DMS53 treated with DMSO at 0.1 percent for 48 hours (cell line): ENCODE results near the gene GOSR1.
"Not testable (repeated sequence)": the region's sequence is repeated elsewhere in the genome, so short reads cannot be mapped to it uniquely, and the experiment has no call there.

Source experiments
- DNase-seq: peaks from one replicate; lab custom pipeline; 2025; ENCODE audit not compliant: unreplicated experiment; lab: John Stamatoyannopoulos, UW

The GOSR1 gene

DNA sequence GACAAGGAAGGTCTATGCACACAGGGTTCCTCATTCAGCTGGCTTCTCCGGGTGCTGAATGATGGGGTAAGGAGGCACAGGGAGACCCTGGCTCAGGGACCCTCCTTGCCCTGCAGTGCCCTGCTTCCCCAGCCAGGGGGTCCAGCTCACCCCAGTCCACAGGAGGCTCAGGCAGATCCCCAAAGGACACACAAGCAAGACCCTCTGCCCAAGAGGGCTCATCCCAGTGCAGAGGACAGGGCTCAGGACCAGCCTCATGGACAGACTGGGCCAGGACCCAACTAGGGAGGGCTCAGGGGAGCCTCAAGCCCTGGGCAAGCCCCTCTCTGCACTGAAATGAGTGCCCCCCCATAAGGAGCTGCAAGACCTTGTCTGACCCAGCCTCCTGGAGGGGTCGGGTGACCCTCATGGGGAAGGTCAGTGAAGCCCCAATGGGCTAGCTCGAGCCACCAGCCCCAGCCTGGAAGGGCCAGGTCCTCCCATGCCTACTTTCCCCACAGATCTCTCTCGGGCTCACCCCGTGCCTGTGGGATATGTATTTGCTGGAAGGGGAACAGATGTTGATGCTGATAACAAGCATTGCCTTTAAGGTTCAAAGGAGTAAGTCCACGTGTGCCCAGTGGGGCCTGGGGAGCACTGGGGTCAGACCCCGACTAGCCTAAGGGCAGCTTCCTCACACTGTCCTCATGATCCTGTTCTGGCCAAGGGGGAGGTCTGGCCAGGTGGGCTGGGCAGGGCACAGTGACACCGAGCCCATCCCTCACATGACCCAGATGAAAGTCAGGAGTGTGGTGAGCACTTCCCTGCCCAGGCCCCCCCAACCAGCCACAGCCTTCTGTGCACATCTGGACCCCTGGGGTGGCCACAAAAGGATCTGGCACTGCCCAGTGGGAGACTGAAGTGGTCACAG, 83.2 kb downstream of the GOSR1 start:
- not testable (repeated sequence) for DNase-seq

DNA sequence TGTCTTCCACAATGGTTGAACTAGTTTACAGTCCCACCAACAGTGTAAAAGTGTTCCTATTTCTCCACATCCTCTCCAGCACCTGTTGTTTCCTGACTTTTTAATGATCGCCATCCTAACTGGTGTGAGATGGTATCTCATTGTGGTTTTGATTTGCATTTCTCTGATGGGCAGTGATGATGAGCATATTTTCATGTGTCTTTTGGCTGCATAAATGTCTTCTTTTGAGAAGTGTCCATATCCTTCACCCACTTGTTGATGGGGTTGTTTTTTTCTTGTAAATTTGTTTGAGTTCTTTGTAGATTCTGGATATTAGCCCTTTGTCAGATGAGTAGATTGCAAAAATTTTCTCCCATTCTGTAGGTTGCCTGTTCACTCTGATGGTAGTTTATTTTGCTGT, 84.6 kb downstream of the GOSR1 start:
- DNase-seq, result not testable (repeated sequence)

DNA sequence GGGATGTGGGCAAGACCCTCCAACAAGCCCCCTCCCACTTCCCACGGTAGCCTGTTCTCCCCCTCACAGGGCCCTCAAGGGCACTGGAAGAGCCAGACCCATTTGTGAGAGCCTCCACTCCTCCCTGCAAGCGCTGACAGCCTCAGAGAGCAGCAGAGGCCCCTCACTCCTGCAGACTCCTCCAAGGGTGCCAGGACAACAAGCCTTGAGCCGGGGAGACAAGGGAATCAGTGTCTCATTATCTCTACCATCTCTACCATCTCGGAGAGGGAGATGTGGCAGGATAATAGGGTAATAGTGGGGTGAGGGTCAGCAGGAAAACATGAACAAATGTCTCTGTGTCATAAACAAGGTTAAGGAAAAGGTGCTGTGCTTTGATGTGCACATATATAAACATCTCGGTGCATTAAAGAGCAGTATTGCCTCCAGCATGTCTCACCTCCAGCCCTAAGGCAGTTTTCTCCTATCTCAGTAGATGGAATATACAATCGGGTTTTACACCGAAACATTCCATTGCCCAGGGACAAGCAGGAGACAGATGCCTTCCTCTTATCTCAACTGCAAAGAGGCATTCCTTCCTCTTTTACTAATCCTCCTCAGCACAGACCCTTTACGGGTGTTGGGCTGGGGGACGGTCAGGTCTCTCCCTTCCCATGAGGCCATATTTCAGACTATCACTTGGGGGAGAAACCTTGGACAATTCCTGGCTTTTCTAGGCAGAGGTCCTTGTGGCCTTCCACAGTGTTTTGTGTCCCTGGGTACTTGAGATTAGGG, 86.1 kb downstream of the GOSR1 start:
- DNase-seq, result not testable (repeated sequence)

DNA sequence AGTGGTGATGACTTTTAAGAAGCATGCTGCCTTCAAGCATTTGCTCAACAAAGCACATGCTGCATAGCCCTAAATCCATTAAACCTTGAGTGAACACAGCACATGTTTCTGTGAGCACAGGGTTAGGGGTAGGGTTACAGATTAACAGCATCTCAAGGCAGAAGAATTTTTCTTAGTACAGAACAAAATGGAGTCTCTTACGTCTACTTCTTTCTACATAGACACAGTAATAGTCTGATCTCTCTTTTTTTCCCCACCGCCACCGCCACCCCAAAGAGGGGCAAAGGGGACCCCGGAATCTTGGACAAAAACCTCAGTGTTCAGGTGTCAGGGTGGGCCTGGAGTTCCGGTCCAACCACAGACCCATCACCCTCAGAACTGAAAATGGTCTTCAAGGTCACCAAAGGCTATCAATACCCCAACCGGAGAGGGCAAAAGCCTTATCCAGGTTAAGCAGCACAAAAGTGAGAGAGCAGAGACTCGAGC, 86.7 kb downstream of the GOSR1 start:
- not testable (repeated sequence) for DNase-seq

DNA sequence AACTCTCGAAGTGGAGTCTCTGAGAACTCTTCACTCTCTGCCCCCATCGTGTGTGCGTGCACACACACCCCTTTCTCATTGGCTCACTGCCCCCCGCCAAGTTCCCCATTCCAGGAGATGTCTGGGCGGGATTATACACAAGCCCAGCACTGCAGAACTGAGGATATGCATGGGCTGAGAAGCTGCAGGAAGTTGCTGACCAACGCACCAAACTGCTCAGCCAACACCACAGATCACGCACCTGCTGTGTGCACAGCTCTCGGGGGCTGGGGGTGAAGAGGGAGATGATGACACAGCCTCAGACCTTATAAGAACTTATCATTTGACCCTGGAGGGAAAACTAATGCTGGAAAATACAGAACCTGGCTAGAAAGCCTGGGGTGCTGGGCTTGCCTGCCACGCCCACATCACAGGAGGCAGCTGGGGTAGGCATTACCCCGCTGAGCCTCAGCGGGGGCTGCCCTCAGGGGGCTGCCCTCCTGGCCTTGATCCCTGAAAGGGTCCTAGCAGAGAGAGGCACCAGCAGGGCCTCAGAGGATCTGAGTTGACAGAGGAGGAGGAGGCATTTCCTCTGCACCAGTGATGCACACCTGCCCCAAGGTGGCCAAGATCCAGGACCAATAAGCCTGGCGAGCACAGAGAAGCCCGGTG, 87.3 kb downstream of the GOSR1 start:
- DNase-seq, result not testable (repeated sequence)

DNA sequence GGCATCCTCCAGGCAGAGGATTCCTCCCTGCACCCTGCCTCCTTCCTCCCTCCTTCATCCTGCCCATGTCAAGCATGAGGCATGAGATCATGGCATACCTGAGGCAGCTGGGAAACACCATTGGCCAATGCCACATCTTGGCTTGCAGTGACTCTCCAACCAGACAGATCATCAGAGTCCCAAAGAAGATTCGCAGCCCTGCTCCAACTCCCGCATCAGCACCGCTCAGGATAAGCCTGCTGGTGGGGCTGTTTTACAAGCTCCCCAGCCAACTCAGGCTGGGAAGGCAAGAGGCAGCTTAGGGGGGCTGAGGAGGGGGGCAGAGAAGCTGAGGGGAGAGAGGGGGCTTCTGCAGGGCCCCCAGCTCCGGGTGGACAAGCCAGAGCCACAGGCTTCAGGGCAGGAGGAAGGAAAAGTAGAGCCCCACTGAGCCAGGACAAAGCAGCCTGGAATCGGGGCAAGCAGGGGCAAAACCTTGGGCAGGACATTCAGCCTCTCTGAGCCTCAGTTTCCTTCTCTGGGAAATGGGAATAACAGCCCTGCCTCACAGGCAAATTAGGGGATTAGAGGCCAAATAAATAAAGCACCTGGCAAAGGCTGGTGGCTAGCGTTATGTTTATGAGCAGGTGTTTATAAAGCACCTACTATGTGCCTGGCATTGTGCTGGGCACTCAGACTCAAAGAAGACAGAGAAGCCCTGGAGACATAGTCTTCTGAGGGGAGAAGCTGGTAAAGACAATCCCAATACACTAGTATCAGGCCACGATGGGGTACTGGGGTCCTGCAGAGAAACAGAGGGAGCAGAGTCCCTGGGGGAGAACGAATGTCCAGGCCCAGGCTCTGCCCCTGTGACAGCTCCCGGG, 88.1 kb downstream of the GOSR1 start:
- no peak for DNase-seq

DNA sequence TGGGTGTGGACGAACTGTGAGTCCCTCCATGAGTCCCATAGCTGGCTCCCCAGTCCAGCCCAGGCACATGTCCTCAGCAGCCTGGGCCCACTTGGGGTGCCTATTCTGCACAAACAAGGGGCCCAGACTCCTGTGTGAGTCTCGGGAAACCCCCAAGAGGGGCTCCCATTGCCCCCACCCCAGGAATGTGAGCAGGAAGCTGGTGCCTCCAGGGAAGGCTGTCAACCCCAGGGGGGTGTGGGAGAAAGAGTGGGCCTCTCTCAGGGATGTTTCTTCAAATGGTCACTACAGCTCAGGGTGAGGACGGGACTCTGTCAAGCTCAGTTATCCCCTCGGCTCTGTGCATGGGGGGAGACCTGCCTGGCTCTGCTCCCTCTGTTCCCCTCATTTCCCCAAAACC, 88.9 kb downstream of the GOSR1 start:
- DNase-seq, result not testable (repeated sequence)

DNA sequence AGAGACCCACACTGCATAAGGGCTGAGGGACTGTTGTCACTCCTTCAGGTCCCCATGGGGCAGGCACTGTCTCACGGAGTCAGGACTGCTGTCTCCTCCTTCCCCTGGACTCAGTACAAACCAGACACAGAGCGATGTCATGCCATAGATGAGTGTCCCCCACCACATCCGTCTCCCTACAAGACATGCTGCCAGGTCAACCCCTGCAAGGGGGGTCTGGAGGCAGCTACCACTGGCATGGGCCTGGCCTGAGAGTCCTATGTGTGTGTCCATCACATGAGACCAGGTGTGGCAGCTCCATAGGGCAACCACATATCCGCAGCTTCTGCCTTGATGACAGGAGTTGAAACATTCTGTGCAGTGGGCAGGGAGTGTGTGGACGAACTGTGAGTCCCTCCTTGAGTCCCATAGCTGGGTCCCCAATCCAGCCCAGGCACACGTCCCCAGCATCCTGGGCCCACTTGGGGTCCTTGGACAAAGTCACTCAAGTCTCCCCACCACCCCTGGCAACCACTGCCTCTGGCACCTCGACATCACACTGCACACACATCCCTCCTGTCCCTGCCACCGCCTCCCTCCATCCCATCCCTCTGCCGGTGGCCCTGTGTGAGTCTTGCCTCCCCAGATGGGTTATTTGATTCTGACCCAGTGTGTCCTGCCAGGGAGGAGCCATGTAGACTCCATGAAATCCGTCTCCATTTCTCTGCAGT, 89.5 kb downstream of the GOSR1 start:
- not testable (repeated sequence) for DNase-seq

DNA sequence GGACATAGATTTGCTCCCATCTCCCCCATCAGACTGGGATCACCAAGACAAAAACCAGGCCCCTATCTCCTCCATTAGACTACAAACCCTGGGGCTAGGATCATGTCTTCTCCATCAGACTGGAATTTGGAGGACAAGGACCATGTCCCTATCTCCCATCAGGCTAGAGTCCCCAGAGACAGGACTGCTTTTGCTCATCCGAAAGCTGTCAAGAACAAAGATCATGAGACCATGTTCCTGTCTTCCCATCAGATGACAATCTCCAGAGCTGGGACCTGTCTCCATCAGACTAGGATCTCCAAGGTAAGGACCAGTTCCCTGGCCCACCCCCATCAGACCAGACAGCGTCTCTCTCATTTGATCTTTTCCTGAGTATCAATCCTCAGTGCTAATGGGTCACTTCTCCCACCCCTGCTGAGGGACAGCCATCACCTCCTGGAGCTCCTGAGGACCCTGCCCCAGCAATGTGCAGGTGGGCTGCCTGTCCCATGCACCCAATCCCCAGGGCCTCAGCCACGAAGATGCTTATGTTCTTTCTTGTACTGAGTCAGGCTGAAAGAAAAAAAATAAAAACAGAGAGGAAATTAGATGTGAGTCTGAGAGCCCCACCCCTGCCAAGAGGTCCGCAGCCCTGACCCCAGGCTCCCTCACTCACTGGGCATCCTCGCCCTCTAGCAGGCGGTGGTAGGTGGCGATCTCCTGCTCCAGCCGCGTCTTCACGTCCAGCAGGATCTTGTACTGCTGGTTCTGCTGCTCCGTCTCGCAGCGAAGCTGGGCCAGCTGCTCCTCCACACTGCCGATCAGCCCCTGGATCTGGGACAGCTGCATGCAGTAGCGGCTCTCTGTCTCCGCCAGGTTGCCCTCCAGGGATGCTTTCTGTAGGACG, 90.3 kb downstream of the GOSR1 start:
- no peak for DNase-seq

DNA sequence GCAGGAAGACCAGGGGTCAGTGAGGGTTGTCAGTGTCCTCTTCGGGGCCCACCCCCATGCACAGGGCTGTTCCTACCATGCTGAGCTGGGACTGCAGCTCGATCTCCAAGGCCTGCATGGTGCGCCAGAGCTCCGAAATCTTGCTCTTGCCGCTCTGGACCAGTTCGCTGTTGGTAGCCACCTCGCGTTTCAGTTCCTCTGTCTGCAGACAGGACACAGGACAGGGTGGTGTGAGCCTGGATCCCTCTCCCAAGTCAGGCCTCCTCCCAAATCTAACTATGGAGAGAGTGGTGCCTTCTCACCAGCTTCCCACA, 90.9 kb downstream of the GOSR1 start:
- DNase-seq, result no peak

DNA sequence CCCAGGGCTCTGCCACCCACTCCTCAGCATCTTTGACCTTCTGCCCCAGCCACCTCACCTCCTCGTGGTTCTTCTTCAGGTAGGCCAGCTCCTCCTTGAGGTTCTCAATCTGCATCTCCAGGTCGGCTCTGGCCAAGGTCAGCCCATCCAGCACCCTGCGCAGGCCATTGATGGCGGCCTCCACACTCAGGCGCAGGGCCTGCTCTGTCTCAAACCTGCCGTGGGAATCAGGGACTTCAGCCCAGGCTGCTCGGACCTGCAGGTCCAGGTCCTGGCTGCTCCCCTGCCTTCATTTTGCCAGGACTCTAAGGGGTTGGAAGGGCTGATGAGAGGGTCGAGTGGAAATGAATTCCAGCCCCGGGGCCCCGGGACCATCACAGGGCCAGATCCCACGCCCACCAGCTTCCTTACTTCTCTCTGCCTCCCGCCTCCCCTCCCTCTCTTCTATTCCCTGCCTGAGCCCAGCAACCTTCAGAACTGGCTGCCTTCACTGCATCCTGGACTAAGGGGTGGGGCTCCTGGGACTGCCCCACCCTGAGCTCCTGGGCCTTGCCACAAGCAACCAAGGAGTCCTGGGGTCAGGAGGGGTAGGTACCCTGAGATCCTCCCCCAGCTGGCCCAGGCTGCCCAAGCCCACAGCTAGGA, 92.4 kb downstream of the GOSR1 start:
- not testable (repeated sequence) for DNase-seq

DNA sequence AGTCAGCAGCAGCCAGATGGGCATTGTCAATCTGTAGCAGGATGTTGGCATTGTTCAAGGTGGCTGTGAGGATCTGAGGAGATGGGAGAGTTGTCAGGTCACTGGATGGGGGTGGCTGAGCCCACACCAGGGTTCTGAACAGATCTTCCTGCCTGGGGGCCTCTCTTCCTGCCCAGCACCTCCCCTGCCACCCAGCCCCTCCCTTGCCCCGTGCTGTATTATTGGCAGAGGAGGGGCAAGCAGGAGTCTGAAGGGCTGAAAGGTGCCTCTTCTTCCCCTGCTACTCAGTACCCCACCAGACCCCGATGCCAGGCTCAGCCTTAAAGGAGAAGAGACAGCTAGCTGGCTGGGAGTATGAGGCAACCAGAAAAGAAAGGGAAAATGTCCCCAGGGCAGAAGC, 93.0 kb downstream of the GOSR1 start:
- no peak for DNase-seq

DNA sequence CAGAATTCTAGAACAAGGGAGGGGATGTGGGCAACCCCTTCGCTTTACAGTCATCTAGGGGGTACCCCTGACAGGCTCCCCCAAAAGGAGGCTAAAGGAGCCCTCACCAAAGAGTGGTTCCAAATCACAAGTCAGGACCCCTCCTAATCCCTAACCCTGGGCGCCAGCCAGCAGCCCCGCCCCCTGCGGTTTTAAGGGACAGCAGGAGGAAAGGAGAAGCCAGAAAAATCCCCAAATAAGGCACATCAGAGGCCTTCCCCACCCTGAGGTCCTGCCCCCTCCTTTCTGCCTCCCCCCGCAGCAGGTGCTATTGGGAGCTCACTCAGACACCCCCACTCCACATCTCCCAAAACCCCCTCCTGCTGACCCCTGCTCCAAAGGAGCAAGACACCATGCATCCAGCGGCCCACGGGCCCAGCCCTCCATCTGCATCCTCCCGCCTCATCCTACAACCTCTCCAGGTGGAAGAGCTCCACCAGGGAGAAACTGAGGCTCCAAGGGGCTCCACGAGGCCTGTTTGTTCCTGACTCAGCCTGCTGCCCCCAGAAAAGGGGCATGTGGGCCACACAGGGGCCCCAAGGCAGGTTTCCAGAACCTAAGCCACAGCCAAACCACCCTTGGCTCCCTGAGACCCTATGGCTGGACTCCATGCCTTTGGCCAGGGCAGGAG, 93.5 kb downstream of the GOSR1 start:
- no peak for DNase-seq

DNA sequence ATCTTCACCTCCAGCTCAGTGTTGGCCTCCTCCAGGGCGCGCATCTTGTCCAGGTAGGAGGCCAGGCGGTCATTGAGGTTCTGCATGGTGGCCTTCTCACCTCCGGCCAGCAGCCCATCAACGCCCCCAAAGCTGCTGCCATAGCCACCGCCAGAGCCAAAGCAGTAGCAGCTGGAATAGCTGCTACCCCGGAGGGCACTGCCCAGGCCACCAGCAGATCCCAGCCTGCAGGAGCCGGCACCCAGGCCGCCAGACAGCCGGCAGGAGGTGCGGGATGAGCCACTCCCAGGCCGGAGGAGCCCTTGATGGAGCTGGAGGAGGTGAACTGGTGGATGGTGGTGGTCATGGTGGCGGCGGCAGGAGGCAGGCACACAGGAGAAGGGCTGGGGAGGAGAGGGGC, 94.2 kb downstream of the GOSR1 start:
- DNase-seq, result not testable (repeated sequence)

DNA sequence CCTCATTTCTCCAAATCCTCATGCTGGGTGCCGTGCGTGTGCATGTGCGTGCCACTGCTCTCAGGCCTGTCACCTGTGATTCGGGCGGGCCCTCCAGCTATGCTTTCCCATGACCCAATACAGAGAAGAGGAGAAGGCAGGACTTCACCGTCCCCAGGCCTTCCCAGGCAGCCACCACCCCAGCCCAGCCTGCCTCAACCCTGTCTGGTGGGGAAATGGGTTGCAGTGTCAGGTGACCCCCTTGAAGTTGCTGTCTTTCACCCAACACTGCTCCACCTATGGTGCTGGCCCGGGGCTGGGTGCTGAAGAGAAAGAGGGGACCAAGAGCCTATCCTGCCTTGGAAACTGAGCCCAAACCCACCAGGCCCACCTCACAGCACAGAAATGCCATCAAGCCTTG, 94.7 kb downstream of the GOSR1 start:
- no peak for DNase-seq

DNA sequence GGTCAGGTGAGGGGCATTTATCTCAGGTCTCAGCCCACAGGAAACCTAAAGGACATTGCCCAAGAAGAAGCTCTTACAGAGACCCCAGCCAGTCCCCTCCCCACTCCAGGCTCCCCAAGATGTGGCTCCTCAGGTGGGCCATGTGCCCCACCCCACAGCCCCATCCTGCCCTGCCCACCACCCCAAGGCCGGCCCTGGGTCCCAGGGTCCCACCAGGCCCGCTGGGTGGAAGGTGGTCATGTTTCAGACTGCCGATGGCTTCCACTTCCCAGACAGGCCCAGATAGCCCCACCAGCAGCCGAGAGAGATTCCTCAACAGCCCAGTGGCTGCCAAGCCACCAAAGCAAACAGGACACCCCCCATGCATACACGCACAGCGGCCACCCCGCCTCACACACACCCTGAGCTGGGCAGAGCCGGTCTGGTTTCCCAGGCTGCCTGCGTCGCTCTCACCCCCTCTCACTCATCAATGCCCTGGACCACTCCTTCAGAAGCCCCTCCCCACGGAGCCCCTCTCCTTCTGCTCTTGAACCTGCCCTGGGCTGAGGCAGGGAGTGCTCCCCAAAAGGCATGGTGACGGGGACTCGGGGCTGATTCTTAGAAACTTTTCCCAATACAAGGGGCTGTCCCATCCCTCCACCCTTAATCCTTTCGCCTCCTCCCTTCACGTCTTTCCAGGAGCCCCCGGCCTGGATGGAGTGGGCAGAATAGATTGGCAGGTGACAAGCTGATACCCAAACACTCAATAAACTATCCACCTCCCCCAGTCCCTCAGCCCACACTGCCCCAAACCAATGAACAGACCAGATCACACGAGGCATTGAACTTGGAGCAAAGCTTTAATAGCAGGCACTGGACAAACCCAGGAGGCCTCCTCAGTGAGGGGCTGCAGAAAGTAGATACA, 95.7 kb downstream of the GOSR1 start:
- DNase-seq, result not testable (repeated sequence)

DNA sequence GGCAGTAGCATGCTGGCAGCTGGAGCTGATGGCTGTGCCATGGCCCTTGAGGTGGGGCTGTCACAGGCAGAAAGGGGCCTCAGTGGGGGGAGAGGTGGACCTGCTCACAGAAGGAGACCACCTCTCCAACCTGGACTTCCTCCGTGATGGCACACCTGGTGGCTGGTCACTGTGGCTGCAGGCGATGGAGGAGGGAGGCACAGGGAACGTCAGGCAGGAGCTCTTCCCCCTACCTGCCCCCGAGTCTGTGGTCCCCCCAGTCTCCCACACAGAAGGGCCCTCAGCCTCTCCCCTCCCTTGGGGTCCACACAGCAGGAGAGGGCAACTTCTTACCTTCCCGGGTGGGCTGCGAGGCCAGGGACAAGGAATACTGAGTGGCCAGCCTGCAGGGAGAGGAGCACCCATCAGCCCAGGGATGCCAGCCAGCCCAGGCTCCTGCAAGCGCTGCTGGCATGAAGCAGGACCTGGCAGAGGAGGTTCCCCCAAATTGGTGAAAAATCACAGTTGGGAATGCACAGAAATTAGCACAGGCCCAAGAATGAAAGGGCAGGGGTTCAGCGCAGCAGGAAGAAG, 96.5 kb downstream of the GOSR1 start:
- DNase-seq, result no peak
